ENCODE measurements around the gene FAM90A26. TPM values are rescaled to one million over a fixed set of nuclear protein-coding genes. Genes with fewer than 3 reads are reported as not detected.
"Not testable (repeated sequence)": the region's sequence is repeated elsewhere in the genome, so short reads cannot be mapped to it uniquely, and the experiment has no call there.

FAM90A26 gene, protein sequence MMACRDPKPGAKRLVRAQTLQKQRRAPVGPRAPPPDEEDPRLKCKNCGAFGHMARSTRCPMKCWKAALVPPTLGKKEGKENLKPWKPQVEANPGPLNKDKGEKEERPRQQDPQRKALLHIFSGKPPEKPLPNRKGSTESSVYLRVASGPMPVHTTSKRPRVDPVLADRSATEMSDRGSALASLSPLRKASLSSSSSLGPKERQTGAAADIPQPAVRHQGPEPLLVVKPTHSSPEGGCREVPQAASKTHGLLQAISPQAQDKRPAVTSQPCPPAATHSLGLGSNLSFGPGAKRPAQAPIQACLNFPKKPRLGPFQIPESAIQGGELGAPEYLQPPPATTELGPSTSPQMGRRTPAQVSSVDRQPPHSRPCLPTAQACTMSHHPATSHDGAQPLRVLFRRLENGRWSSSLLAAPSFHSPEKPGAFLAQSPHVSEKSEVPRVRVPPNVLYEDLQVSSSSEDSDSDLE
- total RNA-seq, result not detected
- not detected for polyA plus RNA-seq (ENCODE audit: insufficient read depth, low read depth, low replicate concordance)
- long read RNA-seq, donor 1, result 0 reads
- long read RNA-seq, donor 2, result 0 reads
- long read RNA-seq, donor 3, result 0 reads
- long read RNA-seq, donor 4, result 0 reads
- long read RNA-seq, donor 5, result 0 reads
- long read RNA-seq, donor 6, result 0 reads
- long read RNA-seq, donor 7, result 0 reads
- long read RNA-seq, donor 8, result 0 reads
- long read RNA-seq, donor 9, result 0 reads
- long read RNA-seq, donor 10, result 0 reads

GRCh38 chr4:9169791-9170459 is at the start of gene FAM90A26:
TSS of gene FAM90A26 (plus strand) at chr4:9170409. CDS start at chr4:9173173, 2,764 bp downstream.
- H3K9me3 ChIP-seq (ENCODE audit: control insufficient read depth in 2 of 3, insufficient read depth in 1 of 3, low read length in 3 of 3); intact Hi-C loops (cut with DNase I); H3K4me1 ChIP-seq (ENCODE audit: control insufficient read depth in 2 of 3, insufficient read depth in 2 of 3, low read depth in 1 of 3, low read length in 3 of 3); DNase-seq; FAIRE-seq; H3K36me3 ChIP-seq (ENCODE audit: control insufficient read depth in 2 of 3, insufficient read depth in 3 of 3, low read length in 3 of 3); H3K27me3 ChIP-seq (ENCODE audit: control insufficient read depth, insufficient read depth, low read length); H3K27ac ChIP-seq (ENCODE audit: low read depth in 2 of 2, low read length in 2 of 2); H3K4me3 ChIP-seq (ENCODE audit: low read length in 3 of 3); H3K9ac ChIP-seq (ENCODE audit: low read length in 3 of 3): not testable (repeated sequence)

DNA sequence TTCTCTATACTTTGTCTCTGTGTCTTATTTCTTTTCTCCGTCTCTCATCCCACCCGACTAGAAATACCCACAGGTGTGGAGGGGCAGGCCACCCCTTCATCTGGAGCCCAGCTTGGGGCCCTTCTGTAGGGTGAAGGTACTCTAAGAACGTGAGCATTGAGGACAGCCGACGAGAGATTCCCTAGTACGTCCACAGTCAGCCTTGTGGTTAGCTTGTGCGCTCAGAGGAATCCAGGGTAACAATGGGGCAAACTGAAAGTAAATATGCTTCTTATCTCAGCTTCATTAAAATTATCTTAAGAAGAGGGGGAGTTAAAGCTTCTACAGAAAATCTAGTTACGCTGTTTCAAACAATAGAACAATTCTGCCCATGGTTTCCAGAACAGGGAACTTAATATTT is 47.5 kb upstream of the FAM90A26 start:
- H3K27me3 ChIP-seq (ENCODE audit: control insufficient read depth, insufficient read depth, low read length); H3K27ac ChIP-seq (ENCODE audit: low read depth in 2 of 2, low read length in 2 of 2); H3K9ac ChIP-seq (ENCODE audit: low read length in 3 of 3); H3K4me1 ChIP-seq (ENCODE audit: control insufficient read depth in 2 of 3, insufficient read depth in 2 of 3, low read depth in 1 of 3, low read length in 3 of 3); H3K36me3 ChIP-seq (ENCODE audit: control insufficient read depth in 2 of 3, insufficient read depth in 3 of 3, low read length in 3 of 3); FAIRE-seq; H3K9me3 ChIP-seq (ENCODE audit: control insufficient read depth in 2 of 3, insufficient read depth in 1 of 3, low read length in 3 of 3); H3K4me3 ChIP-seq (ENCODE audit: low read length in 3 of 3); intact Hi-C loops (cut with DNase I); DNase-seq: not testable (repeated sequence)

GRCh38 chr4:9123572-9124007 is 46.6 kb upstream of the FAM90A26 start:
- peak in 4 of 5 donors; percentile 47 to 65 (median 50) for DNase-seq
- TF ChIP-seq CTCF (IDR thresholded peaks at IDR 0.05; ENCODE audit: borderline replicate concordance, extremely low read depth, insufficient read depth), result peak; percentile 73
- H3K4me1 ChIP-seq (ENCODE audit: control insufficient read depth in 2 of 3, insufficient read depth in 2 of 3, low read depth in 1 of 3, low read length in 3 of 3); H3K27ac ChIP-seq (ENCODE audit: low read depth in 2 of 2, low read length in 2 of 2); intact Hi-C loops (cut with DNase I); H3K4me3 ChIP-seq (ENCODE audit: low read length in 3 of 3); H3K36me3 ChIP-seq (ENCODE audit: control insufficient read depth in 2 of 3, insufficient read depth in 3 of 3, low read length in 3 of 3); H3K27me3 ChIP-seq (ENCODE audit: control insufficient read depth, insufficient read depth, low read length); H3K9me3 ChIP-seq (ENCODE audit: control insufficient read depth in 2 of 3, insufficient read depth in 1 of 3, low read length in 3 of 3); H3K9ac ChIP-seq (ENCODE audit: low read length in 3 of 3): not testable (repeated sequence)
- FAIRE-seq, result peak; percentile 94

- H3K27ac ChIP-seq (ENCODE audit: low read depth in 2 of 2, low read length in 2 of 2); H3K4me3 ChIP-seq (ENCODE audit: low read length in 3 of 3); H3K4me1 ChIP-seq (ENCODE audit: control insufficient read depth in 2 of 3, insufficient read depth in 2 of 3, low read depth in 1 of 3, low read length in 3 of 3); H3K36me3 ChIP-seq (ENCODE audit: control insufficient read depth in 2 of 3, insufficient read depth in 3 of 3, low read length in 3 of 3); DNase-seq; H3K27me3 ChIP-seq (ENCODE audit: control insufficient read depth, insufficient read depth, low read length); intact Hi-C loops (cut with DNase I); FAIRE-seq; H3K9ac ChIP-seq (ENCODE audit: low read length in 3 of 3); H3K9me3 ChIP-seq (ENCODE audit: control insufficient read depth in 2 of 3, insufficient read depth in 1 of 3, low read length in 3 of 3): not testable (repeated sequence)
These were observed 44.5 kb upstream of the FAM90A26 start for GRCh38 chr4:9125601-9126161.

DNA sequence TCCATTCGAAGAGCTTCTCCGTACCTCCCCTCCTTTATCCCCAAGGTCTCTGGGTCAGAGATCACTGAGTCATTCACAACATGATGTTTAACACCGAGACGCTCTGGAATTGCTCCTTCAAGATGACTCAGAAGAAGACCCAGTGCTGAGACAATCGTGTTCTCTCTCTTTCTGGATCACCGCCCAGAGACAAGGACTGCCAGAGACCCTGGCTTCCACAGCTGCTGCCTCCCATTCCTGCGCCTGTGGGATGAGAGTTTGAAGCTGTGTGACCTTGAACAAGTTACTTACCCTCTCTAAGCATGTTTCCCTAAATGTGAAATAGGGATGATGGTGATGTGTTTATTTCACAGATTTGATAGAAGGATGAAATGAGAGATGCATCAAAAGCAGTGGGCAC is 38.8 kb upstream of the FAM90A26 start:
- FAIRE-seq; H3K36me3 ChIP-seq (ENCODE audit: control insufficient read depth in 2 of 3, insufficient read depth in 3 of 3, low read length in 3 of 3); H3K4me3 ChIP-seq (ENCODE audit: low read length in 3 of 3); H3K27ac ChIP-seq (ENCODE audit: low read depth in 2 of 2, low read length in 2 of 2); H3K9me3 ChIP-seq (ENCODE audit: control insufficient read depth in 2 of 3, insufficient read depth in 1 of 3, low read length in 3 of 3); intact Hi-C loops (cut with DNase I); H3K27me3 ChIP-seq (ENCODE audit: control insufficient read depth, insufficient read depth, low read length); DNase-seq; H3K4me1 ChIP-seq (ENCODE audit: control insufficient read depth in 2 of 3, insufficient read depth in 2 of 3, low read depth in 1 of 3, low read length in 3 of 3); H3K9ac ChIP-seq (ENCODE audit: low read length in 3 of 3): not testable (repeated sequence)

- H3K27ac ChIP-seq (ENCODE audit: low read depth in 2 of 2, low read length in 2 of 2); H3K9ac ChIP-seq (ENCODE audit: low read length in 3 of 3); H3K9me3 ChIP-seq (ENCODE audit: control insufficient read depth in 2 of 3, insufficient read depth in 1 of 3, low read length in 3 of 3); FAIRE-seq; intact Hi-C loops (cut with DNase I); H3K4me3 ChIP-seq (ENCODE audit: low read length in 3 of 3); H3K27me3 ChIP-seq (ENCODE audit: control insufficient read depth, insufficient read depth, low read length); H3K4me1 ChIP-seq (ENCODE audit: control insufficient read depth in 2 of 3, insufficient read depth in 2 of 3, low read depth in 1 of 3, low read length in 3 of 3); H3K36me3 ChIP-seq (ENCODE audit: control insufficient read depth in 2 of 3, insufficient read depth in 3 of 3, low read length in 3 of 3); DNase-seq: not testable (repeated sequence)
These were observed 37.4 kb upstream of the FAM90A26 start for GRCh38 chr4:9132849-9133248.

DNA sequence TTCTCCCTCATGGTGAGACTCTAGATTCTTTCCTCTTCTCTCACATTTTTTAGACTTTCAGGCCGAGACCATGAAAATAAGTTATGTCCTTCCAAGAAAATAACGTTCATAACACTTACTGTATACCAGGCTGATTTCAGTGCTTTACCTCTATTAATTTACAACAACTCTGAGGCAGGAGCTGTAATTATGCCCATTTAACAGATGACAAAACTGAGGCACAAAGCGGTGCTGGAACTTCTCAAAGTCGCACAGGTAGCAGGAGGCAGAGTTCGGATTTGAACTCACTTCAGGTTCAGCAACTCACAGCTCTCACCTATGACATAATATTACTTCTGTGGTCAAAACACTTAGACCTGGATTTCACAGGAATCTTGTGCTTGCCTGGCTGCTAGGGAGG is 36.2 kb upstream of the FAM90A26 start:
- intact Hi-C loops (cut with DNase I); H3K4me1 ChIP-seq (ENCODE audit: control insufficient read depth in 2 of 3, insufficient read depth in 2 of 3, low read depth in 1 of 3, low read length in 3 of 3); FAIRE-seq; H3K4me3 ChIP-seq (ENCODE audit: low read length in 3 of 3); H3K36me3 ChIP-seq (ENCODE audit: control insufficient read depth in 2 of 3, insufficient read depth in 3 of 3, low read length in 3 of 3); DNase-seq; H3K9me3 ChIP-seq (ENCODE audit: control insufficient read depth in 2 of 3, insufficient read depth in 1 of 3, low read length in 3 of 3); H3K9ac ChIP-seq (ENCODE audit: low read length in 3 of 3); H3K27me3 ChIP-seq (ENCODE audit: control insufficient read depth, insufficient read depth, low read length); H3K27ac ChIP-seq (ENCODE audit: low read depth in 2 of 2, low read length in 2 of 2): not testable (repeated sequence)
